ENCODE results near the gene LAMA3.

The LAMA3 gene

GRCh38 chr18:23661735-23662308, 27.4 kb upstream of the LAMA3 start:
- no peak for DNase-seq (ENCODE audit: low spot score)
- in situ Hi-C loops (cut with MboI; ENCODE audit: low sequenced_read_pairs, unreplicated experiment), result no loop called here
- TF ChIP-seq CTCF (IDR thresholded peaks at IDR 0.05; ENCODE audit: borderline replicate concordance, control extremely low read depth, extremely low read depth, insufficient read depth, missing control alignments), result no peak

- in situ Hi-C loops (cut with MboI; ENCODE audit: low sequenced_read_pairs, unreplicated experiment), result no loop called here
- no peak for TF ChIP-seq CTCF (IDR thresholded peaks at IDR 0.05; ENCODE audit: borderline replicate concordance, control extremely low read depth, extremely low read depth, insufficient read depth, missing control alignments)
- peak; percentile 58 for DNase-seq (ENCODE audit: low spot score)
Observed at GRCh38 chr18:23662309-23663263, 26.7 kb upstream of the LAMA3 start, which contains the start of gene ANKRD29. ANKRD29 (minus strand) TSS chr18:23662911; CDS start chr18:23662730, 181 bp downstream.

- TF ChIP-seq CTCF (IDR thresholded peaks at IDR 0.05; ENCODE audit: borderline replicate concordance, control extremely low read depth, extremely low read depth, insufficient read depth, missing control alignments), result no peak
Observed at GRCh38 chr18:23664674-23665073, 24.6 kb upstream of the LAMA3 start.

GRCh38 chr18:23667114-23667513, 22.1 kb upstream of the LAMA3 start:
- DNase-seq (ENCODE audit: low spot score), result no peak
- peak; percentile 11 for TF ChIP-seq CTCF (IDR thresholded peaks at IDR 0.05; ENCODE audit: borderline replicate concordance, control extremely low read depth, extremely low read depth, insufficient read depth, missing control alignments)
- in situ Hi-C loops (cut with MboI; ENCODE audit: low sequenced_read_pairs, unreplicated experiment), result no loop called here

More at GRCh38 chr18:23664674-23665073, 24.6 kb upstream of the LAMA3 start:
- DNase-seq (ENCODE audit: low spot score), result no peak
- in situ Hi-C loops (cut with MboI; ENCODE audit: low sequenced_read_pairs, unreplicated experiment), result no loop called here

GRCh38 chr18:23668731-23669130, 20.5 kb upstream of the LAMA3 start:
- no peak for DNase-seq (ENCODE audit: low spot score)
- no peak for TF ChIP-seq CTCF (IDR thresholded peaks at IDR 0.05; ENCODE audit: borderline replicate concordance, control extremely low read depth, extremely low read depth, insufficient read depth, missing control alignments)
- in situ Hi-C loops (cut with MboI; ENCODE audit: low sequenced_read_pairs, unreplicated experiment), result no loop called here

- no peak for DNase-seq (ENCODE audit: low spot score)
- in situ Hi-C loops (cut with MboI; ENCODE audit: low sequenced_read_pairs, unreplicated experiment), result no loop called here
- no peak for TF ChIP-seq CTCF (IDR thresholded peaks at IDR 0.05; ENCODE audit: borderline replicate concordance, control extremely low read depth, extremely low read depth, insufficient read depth, missing control alignments)
Observed at GRCh38 chr18:23669202-23669766, 20.0 kb upstream of the LAMA3 start.
